Measurements from ENCODE around the gene ITGA2B. TPM values are rescaled to one million over a fixed set of nuclear protein-coding genes. Genes with fewer than 3 reads are reported as not detected.

Gene ITGA2B
- total RNA-seq, 2 experiments from 2014 or later: 0.57 to 0.63 TPM

GRCh38 chr17:44327715-44328449 is 61.6 kb downstream of the ITGA2B start:
- no peak for TF ChIP-seq EZH2phosphoT487 (IDR thresholded peaks at IDR 0.05; ENCODE audit: borderline replicate concordance, low read depth, low read length)
- TF ChIP-seq CTCF (conservative IDR thresholded peaks at IDR 0.05; ENCODE audit: low read length): no peak
- no TSS peak for BruUV-seq (replicated peaks)
- peak overlapping the region; percentile 64 for H3K4me2 ChIP-seq (ENCODE audit: low read length)
- intact Hi-C loops (cut with micrococcal nuclease; ENCODE audit: unreplicated experiment): loop anchor here (5.0 to 10.0 kb wide), 3 partner anchors 186 to 253 kb away; partner anchors contain the start of genes G6PC3, HDAC5 and HROB
- ChIA-PET POLR2A (interaction anchor here (0.8 kb wide), 1 partner anchor 128 kb away, joined by 3 read pairs; the partner anchor contains the start of gene ATXN7L3), CTCF (ENCODE audit: unreplicated experiment) (interaction anchor here (1.1 to 1.5 kb wide), 2 partner anchors 18 to 118 kb away, joined by 3 to 6 read pairs; partner anchors contain the start of gene GRN)
- peak overlapping the region; percentile 61; the same call in 1 of the 2 replicates for H2AFZ ChIP-seq (ENCODE audit: low read length)
- peak overlapping the region; percentile 15 for H3K4me3 ChIP-seq (ENCODE audit: low read depth, low read length, poor library complexity, severe bottlenecking)
- H4K20me1 ChIP-seq (ENCODE audit: insufficient read depth, low read length): no peaks in the 10 kb centered on the region
- peak overlapping the region; percentile 90 for H3K27ac ChIP-seq (ENCODE audit: low read depth, low read length, poor library complexity, severe bottlenecking)
- DNase-seq (ENCODE audit: low spot score): peak; percentile 71
- H3K9me3 ChIP-seq (ENCODE audit: low read length): no peaks in the 10 kb centered on the region
- H3K4me1 ChIP-seq (ENCODE audit: insufficient read depth, low read length, poor library complexity, severe bottlenecking): peaks cover 52% of the 10 kb centered on the region
- peaks cover 11% of the 10 kb centered on the region for H3K79me2 ChIP-seq (ENCODE audit: insufficient read depth, low read depth, low read length)
- H3K9me2 ChIP-seq (ENCODE audit: insufficient read depth, low read length): no peaks in the 10 kb centered on the region
- H3K36me3 ChIP-seq (ENCODE audit: insufficient read depth, low read length): peaks cover 3% of the 10 kb centered on the region; the same call in 1 of the 2 replicates

GRCh38 chr17:44326861-44327444 is 62.5 kb downstream of the ITGA2B start:
- peak overlapping the region; percentile 90 for H3K27ac ChIP-seq (ENCODE audit: low read depth, low read length, poor library complexity, severe bottlenecking)
- TF ChIP-seq CTCF (conservative IDR thresholded peaks at IDR 0.05; ENCODE audit: low read length) (no peak), EZH2phosphoT487 (IDR thresholded peaks at IDR 0.05; ENCODE audit: borderline replicate concordance, low read depth, low read length) (no peak)
- H2AFZ ChIP-seq (ENCODE audit: low read length): no peak overlapping the region
- no peaks in the 10 kb centered on the region for H3K9me3 ChIP-seq (ENCODE audit: low read length)
- peaks cover 12% of the 10 kb centered on the region for H3K36me3 ChIP-seq (ENCODE audit: insufficient read depth, low read length)
- H3K9me2 ChIP-seq (ENCODE audit: insufficient read depth, low read length): no peaks in the 10 kb centered on the region
- H4K20me1 ChIP-seq (ENCODE audit: insufficient read depth, low read length): no peaks in the 10 kb centered on the region
- peak; percentile 98 for DNase-seq (ENCODE audit: low spot score)
- peaks cover 52% of the 10 kb centered on the region for H3K4me1 ChIP-seq (ENCODE audit: insufficient read depth, low read length, poor library complexity, severe bottlenecking)
- no TSS peak for BruUV-seq (replicated peaks)
- ChIA-PET POLR2A (interaction anchor here (0.7 to 1.0 kb wide), 2 partner anchors 31 to 105 kb away, joined by 3 read pairs; no protein-coding TSS in a partner anchor), CTCF (ENCODE audit: unreplicated experiment) (interaction anchor here (1.0 kb wide), 3 partner anchors 21 to 123 kb away, joined by 3 to 4 read pairs (median 3); no protein-coding TSS in a partner anchor)
- intact Hi-C loops (cut with micrococcal nuclease; ENCODE audit: unreplicated experiment): loop anchor here (1.0 to 10.0 kb wide), 5 partner anchors 21 to 252 kb away; partner anchors contain the start of genes G6PC3, HDAC5 and HROB
- peak overlapping the region; percentile 62 for H3K4me2 ChIP-seq (ENCODE audit: low read length)
- peaks cover 11% of the 10 kb centered on the region for H3K79me2 ChIP-seq (ENCODE audit: insufficient read depth, low read depth, low read length)
- H3K4me3 ChIP-seq (ENCODE audit: low read depth, low read length, poor library complexity, severe bottlenecking): peak overlapping the region; percentile 44
